GM23248 (cell line): ENCODE measurements around the gene TEDC2.

Experiments
- EZH2 ChIP-seq: fragments of 200-600 bp; sonication (generic); IDR thresholded peaks from 2 replicates; pipeline ENCODE4 v1.6.1; 2018; ENCODE audit warnings: antibody characterized with exemption, mild to moderate bottlenecking; ENCODE audit not compliant: insufficient read depth, poor library complexity, severe bottlenecking
- EZH2phosphoT487 ChIP-seq: fragments of 200-600 bp; sonication (generic); IDR thresholded peaks from 2 replicates; pipeline ENCODE4 v1.6.1; 2018; ENCODE audit warnings: antibody characterized with exemption, moderate library complexity, mild to moderate bottlenecking, low read depth; ENCODE audit not compliant: insufficient read depth

DNA sequence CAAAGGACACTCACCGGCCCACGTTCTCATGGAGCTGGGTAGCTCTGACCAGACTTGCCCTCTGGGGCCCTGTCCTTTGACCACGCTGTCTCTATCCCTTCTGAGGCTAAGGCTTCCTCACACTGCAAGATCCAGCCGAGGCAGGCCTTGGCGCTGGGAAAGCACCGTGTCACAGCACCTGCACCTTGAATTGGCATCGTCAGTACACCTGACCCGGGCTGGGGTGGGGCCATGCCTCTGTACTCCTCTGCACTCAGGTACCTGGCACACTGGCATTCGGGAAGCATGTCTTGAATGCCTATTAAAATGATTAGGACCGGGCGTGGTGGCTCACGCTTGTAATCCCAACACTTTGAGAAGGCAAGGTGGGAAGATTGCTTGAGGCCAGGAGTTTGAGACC lies 21.0 kb downstream of the TEDC2 start:
- TF ChIP-seq EZH2phosphoT487 (no peak), EZH2 (no peak)
